A673 (cell line): ENCODE measurements around the gene SHISA2.

ENCODE experiments used
- EZH2 ChIP-seq: fragments of 200-600 bp; sonication (generic); IDR thresholded peaks from 2 replicates; pipeline ENCODE4 v1.6.1; 2017; ENCODE audit warnings: borderline replicate concordance, low read depth, mild to moderate bottlenecking, mixed read lengths, antibody characterized with exemption, low read length; ENCODE audit not compliant: poor library complexity, severe bottlenecking
- TF ChIP-seq, protein P1 (sequence below): fragments of 300-800, 200-600 bp; sonication (generic); conservative IDR thresholded peaks from 2 replicates; pipeline ENCODE4 v1.5.1; 2017; ENCODE audit warnings: low read depth, mild to moderate bottlenecking, antibody characterized with exemption, low read length, moderate library complexity, mixed read lengths

DNA sequence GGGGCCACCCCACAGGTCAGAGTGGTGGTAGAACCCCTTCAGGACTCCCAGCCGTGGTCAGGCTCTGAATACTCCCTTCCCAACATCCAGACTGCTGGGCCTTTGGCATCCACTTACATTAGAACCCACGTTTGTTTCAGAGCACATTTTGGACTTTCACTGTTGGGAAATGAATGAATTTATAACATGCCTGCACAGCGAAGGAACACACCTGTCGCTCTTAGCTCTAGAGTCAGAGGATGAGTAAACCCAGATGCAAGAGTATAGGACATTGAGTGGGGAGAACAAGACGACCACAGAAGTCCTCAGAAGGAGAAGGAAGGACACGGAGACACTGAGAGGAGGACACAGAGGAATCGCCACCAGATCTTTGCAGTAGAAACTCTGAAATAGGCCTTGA, 30.9 kb downstream of the SHISA2 start:
- TF ChIP-seq, protein P1, sequence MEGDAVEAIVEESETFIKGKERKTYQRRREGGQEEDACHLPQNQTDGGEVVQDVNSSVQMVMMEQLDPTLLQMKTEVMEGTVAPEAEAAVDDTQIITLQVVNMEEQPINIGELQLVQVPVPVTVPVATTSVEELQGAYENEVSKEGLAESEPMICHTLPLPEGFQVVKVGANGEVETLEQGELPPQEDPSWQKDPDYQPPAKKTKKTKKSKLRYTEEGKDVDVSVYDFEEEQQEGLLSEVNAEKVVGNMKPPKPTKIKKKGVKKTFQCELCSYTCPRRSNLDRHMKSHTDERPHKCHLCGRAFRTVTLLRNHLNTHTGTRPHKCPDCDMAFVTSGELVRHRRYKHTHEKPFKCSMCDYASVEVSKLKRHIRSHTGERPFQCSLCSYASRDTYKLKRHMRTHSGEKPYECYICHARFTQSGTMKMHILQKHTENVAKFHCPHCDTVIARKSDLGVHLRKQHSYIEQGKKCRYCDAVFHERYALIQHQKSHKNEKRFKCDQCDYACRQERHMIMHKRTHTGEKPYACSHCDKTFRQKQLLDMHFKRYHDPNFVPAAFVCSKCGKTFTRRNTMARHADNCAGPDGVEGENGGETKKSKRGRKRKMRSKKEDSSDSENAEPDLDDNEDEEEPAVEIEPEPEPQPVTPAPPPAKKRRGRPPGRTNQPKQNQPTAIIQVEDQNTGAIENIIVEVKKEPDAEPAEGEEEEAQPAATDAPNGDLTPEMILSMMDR: no peak
- TF ChIP-seq EZH2: no peak
